H9 (cell line): ENCODE results near the gene MTFP1. TPM values are rescaled to one million over a fixed set of nuclear protein-coding genes. Genes with fewer than 3 reads are reported as not detected.

Source experiments
- DNase-seq: peaks from one replicate; pipeline ENCODE4 v3.0.0-alpha.2; 2017
- H2AFZ ChIP-seq: one replicate; pipeline ENCODE4 v1.6.1; 2013; ENCODE audit warnings: mild to moderate bottlenecking, low read length, control low read depth, moderate library complexity
- H2AK5ac ChIP-seq: 2 replicates; pipeline ENCODE4 v1.6.1; 2013; ENCODE audit warnings: low read length, control low read depth, mixed read lengths; ENCODE audit not compliant: insufficient read length
- H2BK120ac ChIP-seq: one replicate; pipeline ENCODE4 v1.6.1; 2013; ENCODE audit warnings: low read depth, mild to moderate bottlenecking, low read length, control low read depth, inconsistent platforms; ENCODE audit not compliant: poor library complexity, severe bottlenecking
- H2BK12ac ChIP-seq: 2 replicates; pipeline ENCODE4 v1.6.1; 2013; ENCODE audit warnings: low read length, control low read depth, mixed read lengths, low read depth; ENCODE audit not compliant: insufficient read length
- H2BK15ac ChIP-seq: 2 replicates; pipeline ENCODE4 v1.6.1; 2013; ENCODE audit warnings: low read depth, low read length, control low read depth
- H2BK20ac ChIP-seq: one replicate; pipeline ENCODE4 v1.6.1; 2013; ENCODE audit warnings: low read depth, mild to moderate bottlenecking, low read length, control low read depth, inconsistent platforms; ENCODE audit not compliant: poor library complexity, severe bottlenecking
- H2BK5ac ChIP-seq: 2 replicates; pipeline ENCODE4 v1.6.1; 2013; ENCODE audit warnings: low read length, control low read depth, mixed read lengths; ENCODE audit not compliant: insufficient read length
- H3K14ac ChIP-seq: 2 replicates; pipeline ENCODE4 v1.6.1; 2013; ENCODE audit warnings: low read length, control low read depth; ENCODE audit not compliant: insufficient read depth
- H3K18ac ChIP-seq: 2 replicates; pipeline ENCODE4 v1.6.1; 2013; ENCODE audit warnings: low read depth, mild to moderate bottlenecking, mixed read lengths, low read length, control low read depth; ENCODE audit not compliant: insufficient read length
- H3K23ac ChIP-seq: 2 replicates; pipeline ENCODE4 v1.6.1; 2013; ENCODE audit warnings: low read length, control low read depth, mixed read lengths, low read depth; ENCODE audit not compliant: insufficient read length
- H3K23me2 ChIP-seq: 2 replicates; pipeline ENCODE4 v1.6.1; 2013; ENCODE audit warnings: low read depth, mild to moderate bottlenecking, mixed read lengths, low read length, control low read depth; ENCODE audit not compliant: insufficient read length, poor library complexity, severe bottlenecking
- H3K27ac ChIP-seq: 2 replicates; pipeline ENCODE4 v1.5.1; 2013; ENCODE audit warnings: low read length, control low read depth, mixed read lengths, low read depth; ENCODE audit not compliant: insufficient read length
- H3K27me3 ChIP-seq: 2 replicates; pipeline ENCODE4 v1.6.1; 2013; ENCODE audit warnings: low read length, control low read depth, inconsistent platforms; ENCODE audit not compliant: insufficient read depth
- H3K4ac ChIP-seq: 2 replicates; pipeline ENCODE4 v1.6.1; 2013; ENCODE audit warnings: low read depth, mild to moderate bottlenecking, control low read depth, inconsistent platforms, low read length, moderate library complexity
- H3K4me1 ChIP-seq: 2 replicates; pipeline ENCODE4 v1.6.1; 2013; ENCODE audit warnings: low read length, control low read depth, inconsistent platforms; ENCODE audit not compliant: insufficient read depth
- H3K4me2 ChIP-seq: 2 replicates; pipeline ENCODE4 v1.6.1; 2013; ENCODE audit warnings: low read length, control low read depth, mixed read lengths; ENCODE audit not compliant: insufficient read length, insufficient read depth
- H3K56ac ChIP-seq: 2 replicates; pipeline ENCODE4 v1.6.1; 2013; ENCODE audit warnings: low read depth, mild to moderate bottlenecking, mixed read lengths, low read length, control low read depth; ENCODE audit not compliant: insufficient read length
- H3K79me1 ChIP-seq: 2 replicates; pipeline ENCODE4 v1.6.1; 2013; ENCODE audit warnings: low read depth, mild to moderate bottlenecking, moderate library complexity, low read length, control low read depth, inconsistent platforms; ENCODE audit not compliant: insufficient read depth, poor library complexity, severe bottlenecking
- H3K79me2 ChIP-seq: 2 replicates; pipeline ENCODE4 v1.6.1; 2013; ENCODE audit warnings: low read length, control low read depth, inconsistent platforms; ENCODE audit not compliant: insufficient read depth
- H3K9ac ChIP-seq: 2 replicates; pipeline ENCODE4 v1.6.1; 2013; ENCODE audit warnings: low read length, control low read depth, mixed read lengths; ENCODE audit not compliant: insufficient read length; ENCODE audit errors: extremely low read depth
- H3K9me3 ChIP-seq: one replicate; pipeline ENCODE4 v1.6.1; 2013; ENCODE audit warnings: low read depth, low read length, inconsistent platforms; ENCODE audit not compliant: control insufficient read depth
- H3T11ph ChIP-seq: one replicate; pipeline ENCODE4 v1.6.1; 2013; ENCODE audit warnings: mild to moderate bottlenecking, low read length, control low read depth, inconsistent platforms
- H4K20me1 ChIP-seq: one replicate; pipeline ENCODE4 v1.6.1; 2013; ENCODE audit not compliant: control insufficient read depth, insufficient read length, insufficient read depth
- H4K5ac ChIP-seq: 2 replicates; pipeline ENCODE4 v1.6.1; 2013; ENCODE audit warnings: low read depth, mild to moderate bottlenecking, mixed read lengths, low read length, control low read depth; ENCODE audit not compliant: insufficient read length
- H4K8ac ChIP-seq: replicated peaks from 2 replicates; pipeline ENCODE4 v1.6.1; 2013; ENCODE audit warnings: low read length, control low read depth, mixed read lengths, low read depth; ENCODE audit not compliant: insufficient read length
- H4K91ac ChIP-seq: 2 replicates; pipeline ENCODE4 v1.6.1; 2013; ENCODE audit warnings: low read depth, mild to moderate bottlenecking, moderate library complexity, mixed read lengths, low read length, control low read depth; ENCODE audit not compliant: insufficient read length
- H3K27ac Mint-ChIP-seq, 3 experiments: 2 replicates in 2 of 3; 3 replicates in 1 of 3; pipeline ENCODE4 v1.8.0; 2020 to 2021; ENCODE audit warnings: mixed read lengths in 3 of 3, mild to moderate bottlenecking in 1 of 3, moderate library complexity in 1 of 3
- H3K27me3 Mint-ChIP-seq: 2 replicates; pipeline ENCODE4 v1.8.0; 2021; ENCODE audit warnings: low read depth, mild to moderate bottlenecking, moderate library complexity, mixed read lengths
- H3K36me3 Mint-ChIP-seq, 3 experiments: 2 replicates in 2 of 3; 3 replicates in 1 of 3; pipeline ENCODE4 v1.8.0; 2020 to 2021; ENCODE audit warnings: low read depth in 3 of 3, mixed read lengths in 3 of 3; ENCODE audit not compliant: insufficient read depth in 1 of 3
- H3K4me1 Mint-ChIP-seq, 2 experiments: 2 replicates each; pipeline ENCODE4 v1.8.0; 2020; ENCODE audit warnings: mixed read lengths in 2 of 2
- H3K4me3 Mint-ChIP-seq, 2 experiments: 2 replicates in 1 of 2; 3 replicates in 1 of 2; pipeline ENCODE4 v1.8.0; 2020 to 2021; ENCODE audit warnings: mild to moderate bottlenecking in 2 of 2, mixed read lengths in 2 of 2, moderate library complexity in 1 of 2
- H3K9me3 Mint-ChIP-seq, 2 experiments: 2 replicates in 1 of 2; 3 replicates in 1 of 2; pipeline ENCODE4 v1.8.0; 2020; ENCODE audit warnings: mild to moderate bottlenecking in 2 of 2, mixed read lengths in 2 of 2, moderate library complexity in 1 of 2
- CTCF ChIP-seq: fragments of 200-600 bp; sonication (generic); conservative IDR thresholded peaks from 3 replicates; pipeline ENCODE4 v1.8.0; 2021; ENCODE audit warnings: antibody characterized with exemption, mild to moderate bottlenecking
- WGBS: extraction: QIAGEN DNeasy Blood & Tissue Kit; methylation state at CpG from one replicate; pipeline ENCODE4 v1.1.7; 2013; ENCODE audit warnings: missing lambda C conversion rate, low lambda C conversion rate, mixed read lengths; ENCODE audit not compliant: insufficient read length; ENCODE audit errors: extremely low coverage; 5-methylcytosine and 5-hydroxymethylcytosine counted together
- total RNA-seq: library from RNA; stranded (reverse); gene quantifications from 2 replicates; pipeline ENCODE4 v1.2.1, GENCODE V29; 2021

The MTFP1 gene
- total RNA-seq, 1 experiment from 2014 or later = 46.8 TPM

- H3K36me3 Mint-ChIP-seq = peaks cover 12 to 29% (median 26%) of the 10 kb centered on the region in 3 experiments
- WGBS = no CpG with 5 or more reads among the region's 29 CpGs
- H3K27ac Mint-ChIP-seq = peak overlapping the region; percentile 40 to 94 (median 88); a peak in 4 of 7 replicates
- Histone ChIP-seq H2AK5ac (no peak overlapping the region), H2BK120ac (no peak overlapping the region), H3K9ac (no peak overlapping the region), H2BK12ac (no peak overlapping the region), H3K27ac (no peak overlapping the region), H4K91ac (no peak overlapping the region), H3K56ac (no peak overlapping the region), H3K4me1 (peaks cover 5% of the 10 kb centered on the region; the same call in 1 of the 2 replicates), H3K27me3 (no peaks in the 10 kb centered on the region), H3K4me2 (peak overlapping the region; percentile 83), H2AFZ (no peak overlapping the region), H3K4ac (no peak overlapping the region), H4K8ac (no peak overlapping the region), H3K23ac (no peak overlapping the region), H3K9me3 (no peaks in the 10 kb centered on the region), H4K20me1 (no peaks in the 10 kb centered on the region), H3K18ac (no peak overlapping the region), H3K79me1 (no peaks in the 10 kb centered on the region), H4K5ac (no peak overlapping the region), H2BK20ac (no peak overlapping the region), H3T11ph (no peak overlapping the region), H3K14ac (no peak overlapping the region), H3K23me2 (peaks cover 21% of the 10 kb centered on the region), H3K79me2 (no peaks in the 10 kb centered on the region; the same call in 1 of the 2 replicates), H2BK5ac (no peak overlapping the region), H2BK15ac (no peak overlapping the region)
- H3K4me3 Mint-ChIP-seq = peak overlapping the region; percentile 87 to 92
- TF ChIP-seq CTCF = peak; percentile 80
- no peaks in the 10 kb centered on the region; the same call in 1 of the 2 replicates for H3K27me3 Mint-ChIP-seq
- no peaks in the 10 kb centered on the region for H3K9me3 Mint-ChIP-seq
- H3K4me1 Mint-ChIP-seq = peaks cover 34 to 36% of the 10 kb centered on the region in 2 experiments
- DNase-seq = peak; percentile 91
These were observed 1.1 kb downstream of the MTFP1 start for GRCh38 chr22:30426388-30427353.
